PC-9 (cell line): Measurements from ENCODE around the gene OR6Q1. TPM values are rescaled to one million over a fixed set of nuclear protein-coding genes. Genes with fewer than 3 reads are reported as not detected.

Experiments
- Bru-seq: library from RNA; stranded (reverse); fragments of 400-500 nt; gene quantifications from one replicate; lab custom pipeline; 2021; lab: Mats Ljungman, UMichigan
- BruChase-seq, 2 experiments: library from RNA; stranded (reverse); fragments of 400-500 nt; gene quantifications; one replicate each; lab custom pipeline; 2021; lab: Mats Ljungman, UMichigan
- BruUV-seq: library from RNA; stranded (reverse); fragments of 400-500 nt; replicated peaks from 2 replicates; lab custom pipeline; 2021; lab: Mats Ljungman, UMichigan
- CTCF ChIA-PET: fragments of 300-600 bp; sonication (Branson Sonifier 250); formaldehyde crosslinking; loops from one replicate; lab custom pipeline; 2022; ENCODE audit warnings: antibody characterized with exemption; lab: Charles Lee
- POLR2A ChIA-PET: fragments of 300-600 bp; sonication (Branson Sonifier 250); formaldehyde crosslinking; loops from one replicate; lab custom pipeline; 2022; ENCODE audit warnings: antibody characterized with exemption; ENCODE audit not compliant: unreplicated experiment; lab: Charles Lee
- DNase-seq, 2 experiments: peaks; one replicate each; pipeline versions ENCODE4 v3.0.0 to v3.0.0-alpha.2; 2015 to 2022; ENCODE audit warnings: mixed read lengths in 1 of 2
- H2AFZ ChIP-seq: fragments of 200-600 bp; sonication (generic); 2 replicates; pipeline ENCODE4 v1.8.1; 2017; ENCODE audit warnings: antibody characterized with exemption
- H3F3A ChIP-seq: fragments of 200-600 bp; sonication (generic); 2 replicates; pipeline ENCODE4 v1.8.1; 2017; ENCODE audit warnings: antibody characterized with exemption, mild to moderate bottlenecking, low read depth; ENCODE audit not compliant: insufficient read depth
- H3K27ac ChIP-seq: fragments of 200-600 bp; sonication (generic); 2 replicates; pipeline ENCODE4 v1.6.1; 2016; ENCODE audit warnings: mixed run types
- H3K27me3 ChIP-seq: fragments of 200-600 bp; sonication (generic); 2 replicates; pipeline ENCODE4 v1.6.1; 2016; ENCODE audit warnings: low read depth, mixed run types; ENCODE audit not compliant: insufficient read depth
- H3K36me3 ChIP-seq: fragments of 200-600 bp; sonication (generic); 2 replicates; pipeline ENCODE4 v1.6.1; 2016; ENCODE audit warnings: low read depth, mixed run types
- H3K4me1 ChIP-seq: fragments of 200-600 bp; sonication (generic); replicated peaks from 2 replicates; pipeline ENCODE4 v1.6.1; 2016; ENCODE audit warnings: mixed run types; ENCODE audit not compliant: insufficient read depth
- H3K4me2 ChIP-seq: fragments of 200-600 bp; sonication (generic); 2 replicates; pipeline ENCODE4 v1.6.1; 2017; ENCODE audit warnings: mixed run types
- H3K4me3 ChIP-seq: fragments of 200-600 bp; sonication (generic); 2 replicates; pipeline ENCODE4 v1.6.1; 2016; ENCODE audit warnings: mixed run types
- H3K79me2 ChIP-seq: fragments of 200-600 bp; sonication (generic); 2 replicates; pipeline ENCODE4 v1.6.1; 2017; ENCODE audit warnings: low read depth, mixed run types
- H3K9me2 ChIP-seq: fragments of 200-600 bp; sonication (generic); 2 replicates; pipeline ENCODE4 v1.8.1; 2017; ENCODE audit warnings: mild to moderate bottlenecking; ENCODE audit not compliant: insufficient read depth
- H3K9me3 ChIP-seq: fragments of 200-600 bp; sonication (generic); 2 replicates; pipeline ENCODE4 v1.8.1; 2016; ENCODE audit warnings: low read depth; ENCODE audit not compliant: insufficient read depth
- H4K20me1 ChIP-seq: fragments of 200-600 bp; sonication (generic); 2 replicates; pipeline ENCODE4 v1.8.1; 2017; ENCODE audit not compliant: insufficient read depth
- CTCF ChIP-seq: fragments of 200-600 bp; sonication (generic); conservative IDR thresholded peaks from 2 replicates; pipeline ENCODE4 v1.6.1; 2017; ENCODE audit warnings: mixed run types, antibody characterized with exemption, mild to moderate bottlenecking, moderate library complexity
- EZH2 ChIP-seq: fragments of 200-600 bp; sonication (generic); IDR thresholded peaks from 2 replicates; pipeline ENCODE4 v1.8.0; 2017; ENCODE audit warnings: antibody characterized with exemption, low read depth
- intact Hi-C: fragments of 100-400 bp; cut with micrococcal nuclease; formaldehyde crosslinking; loops from one replicate; pipeline ENCODE4 v1.10.0; 2022; ENCODE audit not compliant: unreplicated experiment
- long read RNA-seq: library from polyadenylated mRNA; stranded (forward); transcript quantifications from one replicate; pipeline ENCODE4 v2.0.0, GENCODE V29; 2022
- total RNA-seq: library from RNA; stranded (reverse); gene quantifications from 2 replicates; pipeline ENCODE4 v1.2.3, GENCODE V29; 2021

The OR6Q1 gene
- total RNA-seq (not detected in 2 replicates), Bru-seq, nascent RNA (not detected), BruChase-seq, experiment 1, labeled RNA remaining after a 2-hour chase (not detected), BruChase-seq, experiment 2, labeled RNA remaining after a 6-hour chase (not detected)
- long read RNA-seq = 0 reads

GRCh38 chr11:58030653-58031052, at the start of gene OR6Q1:
Gene OR6Q1, plus strand, starts transcription at chr11:58030953. Its CDS starts 0 bp downstream, at chr11:58030953.
- no peaks in the 10 kb centered on the region for H3K4me1 ChIP-seq
- no peak for DNase-seq
- no peaks in the 10 kb centered on the region for H3K9me3 ChIP-seq
- BruUV-seq = no TSS peak
- H3K36me3 ChIP-seq = no peaks in the 10 kb centered on the region
- no peak for TF ChIP-seq EZH2
- no peak for TF ChIP-seq CTCF
- no peak within 1 kb of the TSS for H3K27ac ChIP-seq
- POLR2A ChIA-PET = interaction anchor here (0.6 kb wide), 1 partner anchor 207 kb away, joined by 3 read pairs; no protein-coding TSS in a partner anchor
- H3K4me2 ChIP-seq = no peak within 1 kb of the TSS
- no peaks in the 10 kb centered on the region for H3K9me2 ChIP-seq
- CTCF ChIA-PET = no interaction called here
- intact Hi-C loops = no loop called here
- H3F3A ChIP-seq = no peaks in the 10 kb centered on the region
- H3K4me3 ChIP-seq = no peak within 1 kb of the TSS
- H3K79me2 ChIP-seq = no peaks in the 10 kb centered on the region
- H3K27me3 ChIP-seq = peaks cover 6% of the 10 kb centered on the region; the same call in 1 of the 2 replicates
- H4K20me1 ChIP-seq = no peaks in the 10 kb centered on the region
- no peak within 1 kb of the TSS for H2AFZ ChIP-seq

GRCh38 chr11:57981536-57981935, 49.2 kb upstream of the OR6Q1 start:
- H3K27ac ChIP-seq = no peak overlapping the region
- no peaks in the 10 kb centered on the region for H3K9me3 ChIP-seq
- H4K20me1 ChIP-seq = no peaks in the 10 kb centered on the region
- H3K79me2 ChIP-seq = no peaks in the 10 kb centered on the region
- BruUV-seq = no TSS peak
- H3K9me2 ChIP-seq = 0 out of 2 replicates have a peak, but pooled peaks cover 4% of the 10 kb centered on the region
- H3K27me3 ChIP-seq = peaks cover 7% of the 10 kb centered on the region
- H3K36me3 ChIP-seq = no peaks in the 10 kb centered on the region
- intact Hi-C loops = no loop called here
- H3K4me2 ChIP-seq = no peak overlapping the region
- H3F3A ChIP-seq = no peaks in the 10 kb centered on the region
- no peaks in the 10 kb centered on the region for H3K4me1 ChIP-seq
- ChIA-PET POLR2A (no interaction called here), CTCF (no interaction called here)
- no peak overlapping the region for H3K4me3 ChIP-seq
- no peak for DNase-seq
- H2AFZ ChIP-seq = no peak overlapping the region
- TF ChIP-seq CTCF (no peak), EZH2 (no peak)

GRCh38 chr11:57982776-57983175, 48.0 kb upstream of the OR6Q1 start:
- H4K20me1 ChIP-seq = no peaks in the 10 kb centered on the region
- H3F3A ChIP-seq = no peaks in the 10 kb centered on the region
- no peaks in the 10 kb centered on the region for H3K36me3 ChIP-seq
- TF ChIP-seq EZH2 = no peak
- no peak for TF ChIP-seq CTCF
- no peaks in the 10 kb centered on the region for H3K9me3 ChIP-seq
- no peak overlapping the region for H2AFZ ChIP-seq
- 0 out of 2 replicates have a peak, but pooled peaks cover 4% of the 10 kb centered on the region for H3K9me2 ChIP-seq
- ChIA-PET POLR2A (no interaction called here), CTCF (no interaction called here)
- H3K79me2 ChIP-seq = no peaks in the 10 kb centered on the region
- H3K4me3 ChIP-seq = no peak overlapping the region
- peaks cover 9% of the 10 kb centered on the region for H3K27me3 ChIP-seq
- no peak for DNase-seq
- BruUV-seq = no TSS peak
- no peak overlapping the region for H3K27ac ChIP-seq
- intact Hi-C loops = no loop called here
- H3K4me2 ChIP-seq = no peak overlapping the region
- no peaks in the 10 kb centered on the region for H3K4me1 ChIP-seq
